HCT116 (cell line): ENCODE results near the gene HAPLN2. TPM values are rescaled to one million over a fixed set of nuclear protein-coding genes. Genes with fewer than 3 reads are reported as not detected.

Experiments used
- ATAC-seq: fragments of 200-7000 bp; cut with Tn5 transposase; 2 replicates; pipeline ENCODE4 v1.9.1; 2020; ENCODE audit warnings: mild to moderate bottlenecking, moderate library complexity
- BruUV-seq: library from RNA; stranded (reverse); fragments of 400-500 nt; replicated peaks from 2 replicates; lab custom pipeline; 2021; lab: Mats Ljungman, UMichigan
- CTCF ChIA-PET: fragments of 300-600 bp; sonication (Branson Sonifier 250); formaldehyde crosslinking; loops from one replicate; lab custom pipeline; 2021; ENCODE audit warnings: antibody characterized with exemption; lab: Charles Lee
- POLR2A ChIA-PET: fragments of 300-600, 350-600 bp; sonication (Branson Sonifier 250); formaldehyde crosslinking; loops from one replicate; lab custom pipeline; 2021; ENCODE audit warnings: antibody characterized with exemption; lab: Charles Lee
- RAD21 ChIA-PET, 2 experiments: fragments of 300-600 bp; sonication (Branson Sonifier 250); formaldehyde crosslinking; loops; one replicate each; lab custom pipeline; 2023; ENCODE audit warnings: low total read pairs in 2 of 2; ENCODE audit not compliant: uncharacterized antibody in 2 of 2, unreplicated experiment in 2 of 2, low non-redundant PET in 1 of 2; lab: Charles Lee
- DNase-seq: peaks from one replicate; pipeline ENCODE4 v3.0.0-alpha.2; 2010; ENCODE audit warnings: low read depth, low spot score
- H2AFZ ChIP-seq: fragments of 200-600 bp; shearing (Covaris generic), sonication (generic); 2 replicates; pipeline ENCODE4 v1.6.1; 2017; ENCODE audit warnings: low read depth, mixed run types, mixed read lengths, antibody characterized with exemption, low read length; ENCODE audit not compliant: poor library complexity, severe bottlenecking
- H3K27ac ChIP-seq: 2 replicates; pipeline ENCODE4 v1.5.1; 2012; ENCODE audit warnings: low read depth, low read length
- H3K27me3 ChIP-seq: fragments of 200-600 bp; sonication (generic); 2 replicates; pipeline ENCODE4 v1.6.1; 2016; ENCODE audit warnings: mixed run types, low read length, mixed read lengths; ENCODE audit not compliant: insufficient read depth
- H3K36me3 ChIP-seq, 2 experiments: fragments of 200-500 bp in 1 of 2; fragments of 200-600 bp in 1 of 2; sonication (Bioruptor generic) in 1 of 2; sonication (generic) in 1 of 2; 2 replicates each; pipeline versions ENCODE4 v1.5.1 to v1.6.1; 2014 to 2016; ENCODE audit warnings: low read length in 2 of 2, inconsistent platforms in 1 of 2, mixed read lengths in 1 of 2, mixed run types in 1 of 2; ENCODE audit not compliant: insufficient read depth in 2 of 2, control insufficient read depth in 1 of 2
- H3K4me1 ChIP-seq, 2 experiments: fragments of 200-600 bp in 1 of 2; sonication (generic) in 1 of 2; 2 replicates each; pipeline versions ENCODE4 v1.5.1 to v1.6.1; 2012 to 2017; ENCODE audit warnings: low read length in 2 of 2, inconsistent platforms in 1 of 2, mild to moderate bottlenecking in 1 of 2, mixed read lengths in 1 of 2, mixed run types in 1 of 2, moderate library complexity in 1 of 2; ENCODE audit not compliant: insufficient read depth in 2 of 2, control insufficient read depth in 1 of 2
- H3K4me2 ChIP-seq: fragments of 200-600 bp; sonication (generic); 2 replicates; pipeline ENCODE4 v1.6.1; 2017; ENCODE audit warnings: mixed run types, low read length, mixed read lengths
- H3K4me3 ChIP-seq, 2 experiments: fragments of 200-600 bp in 1 of 2; sonication (generic) in 1 of 2; replicated peaks in 1 of 2; 2 replicates each; pipeline ENCODE4 v1.5.1; 2011 to 2016; ENCODE audit warnings: low read length in 2 of 2, control low read depth in 1 of 2, low read depth in 1 of 2, mild to moderate bottlenecking in 1 of 2, mixed read lengths in 1 of 2, mixed run types in 1 of 2
- H3K79me2 ChIP-seq: fragments of 200-600 bp; sonication (generic); 2 replicates; pipeline ENCODE4 v1.6.1; 2017; ENCODE audit warnings: mild to moderate bottlenecking, mixed run types, low read length, moderate library complexity, mixed read lengths; ENCODE audit not compliant: insufficient read depth
- H3K9ac ChIP-seq: fragments of 200-600 bp; sonication (generic); 2 replicates; pipeline ENCODE4 v1.6.1; 2016; ENCODE audit warnings: low read length, mixed read lengths
- H3K9me2 ChIP-seq: fragments of 200-600 bp; sonication (generic), shearing (Covaris generic); 2 replicates; pipeline ENCODE4 v1.6.1; 2017; ENCODE audit warnings: mixed run types, mild to moderate bottlenecking, moderate library complexity; ENCODE audit not compliant: insufficient read depth
- H3K9me3 ChIP-seq, 2 experiments: fragments of 200-500 bp in 1 of 2; fragments of 200-600 bp in 1 of 2; sonication (Bioruptor generic) in 1 of 2; sonication (generic) in 1 of 2; 2 replicates each; pipeline ENCODE4 v1.6.1; 2014 to 2017; ENCODE audit warnings: low read length in 2 of 2, mixed read lengths in 2 of 2, inconsistent platforms in 1 of 2, low read depth in 1 of 2, mild to moderate bottlenecking in 1 of 2, mixed run types in 1 of 2, moderate library complexity in 1 of 2; ENCODE audit not compliant: control insufficient read depth in 1 of 2, insufficient read depth in 1 of 2
- H4K20me1 ChIP-seq: fragments of 200-600 bp; sonication (generic), shearing (Covaris generic); 2 replicates; pipeline ENCODE4 v1.6.1; 2017; ENCODE audit warnings: mixed run types, mild to moderate bottlenecking, moderate library complexity; ENCODE audit not compliant: insufficient read depth
- ATF3 ChIP-seq: IDR thresholded peaks from 2 replicates; pipeline ENCODE4 v1.6.1; 2012
- CBX3 ChIP-seq: IDR thresholded peaks from 2 replicates; pipeline ENCODE4 v1.6.1; 2012; ENCODE audit warnings: low read depth
- CEBPB ChIP-seq: IDR thresholded peaks from 2 replicates; pipeline ENCODE4 v1.6.1; 2012; ENCODE audit warnings: low read depth
- EGR1 ChIP-seq: IDR thresholded peaks from 2 replicates; pipeline ENCODE4 v1.6.1; 2012; ENCODE audit warnings: low read depth
- MAX ChIP-seq: IDR thresholded peaks from 2 replicates; pipeline ENCODE4 v1.6.1; 2012
- SRF ChIP-seq: IDR thresholded peaks from 2 replicates; pipeline ENCODE4 v1.6.1; 2012; ENCODE audit warnings: low read depth
- TCF7L2 ChIP-seq: IDR thresholded peaks from 2 replicates; pipeline ENCODE4 v1.7.0; 2011; ENCODE audit warnings: borderline replicate concordance, inconsistent platforms; ENCODE audit not compliant: insufficient read depth, insufficient read length; ENCODE audit errors: extremely low read depth
- ZNF274 ChIP-seq: fragments of 200-500 bp; sonication (Bioruptor generic); IDR thresholded peaks from 2 replicates; pipeline ENCODE4 v1.6.1; 2014; ENCODE audit warnings: mild to moderate bottlenecking, low read depth, low read length, inconsistent platforms
- intact Hi-C: fragments of 100-400 bp; cut with micrococcal nuclease; formaldehyde crosslinking; loops from 2 replicates; pipeline ENCODE4 v1.10.0; 2022
- total RNA-seq: library from RNA; stranded (reverse); gene quantifications from one replicate; pipeline ENCODE4 v1.2.1, GENCODE V29; 2021; ENCODE audit not compliant: unreplicated experiment

HAPLN2 gene
- total RNA-seq, 1 experiment from 2014 or later: 0.54 TPM

GRCh38 chr1:156667968-156668709, 48.9 kb downstream of the HAPLN2 start:
- Histone ChIP-seq H3K79me2 (no peaks in the 10 kb centered on the region), H3K9ac (no peak overlapping the region), H4K20me1 (no peaks in the 10 kb centered on the region), H3K9me2 (no peaks in the 10 kb centered on the region), H3K36me3 (no peaks in the 10 kb centered on the region), H3K4me2 (no peak overlapping the region), H3K4me1 (peaks cover 18 to 36% of the 10 kb centered on the region in 2 experiments), H2AFZ (no peak overlapping the region), H3K27ac (no peak overlapping the region), H3K4me3 (no peak overlapping the region), H3K9me3 (no peaks in the 10 kb centered on the region), H3K27me3 (no peaks in the 10 kb centered on the region)
- ChIA-PET POLR2A (interaction anchor here (0.7 kb wide), 1 partner anchor 166 kb away, joined by 6 read pairs; no protein-coding TSS in a partner anchor), CTCF (interaction anchor here (1.1 kb wide), 2 partner anchors 9 to 21 kb away, joined by 4 read pairs; partner anchors contain the start of gene NES), RAD21 (no interaction called here)
- no TSS peak for BruUV-seq
- ATAC-seq (no peak), DNase-seq (no peak)
- TF ChIP-seq TCF7L2 (no peak), SRF (no peak), CEBPB (no peak), EGR1 (no peak), ZNF274 (no peak), CBX3 (no peak), ATF3 (no peak), MAX (no peak)
- intact Hi-C loops: no loop called here
